Measurements from ENCODE around the gene DKK2. TPM values are rescaled to one million over a fixed set of nuclear protein-coding genes. Genes with fewer than 3 reads are reported as not detected.
A peak's percentile ranks its signal among the peaks of the same experiment; 100 is the strongest.

Gene DKK2, protein sequence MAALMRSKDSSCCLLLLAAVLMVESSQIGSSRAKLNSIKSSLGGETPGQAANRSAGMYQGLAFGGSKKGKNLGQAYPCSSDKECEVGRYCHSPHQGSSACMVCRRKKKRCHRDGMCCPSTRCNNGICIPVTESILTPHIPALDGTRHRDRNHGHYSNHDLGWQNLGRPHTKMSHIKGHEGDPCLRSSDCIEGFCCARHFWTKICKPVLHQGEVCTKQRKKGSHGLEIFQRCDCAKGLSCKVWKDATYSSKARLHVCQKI
- total RNA-seq = 0.22 TPM
- 0.19 TPM for polyA plus RNA-seq (ENCODE audit: insufficient read depth, low read depth, low replicate concordance)
- long read RNA-seq, donor 1 = 0 reads
- long read RNA-seq, donor 2 = 0 reads
- long read RNA-seq, donor 3 = 0 reads
- long read RNA-seq, donor 4, partial matches to known transcripts = 0 of 1 reads
- long read RNA-seq, donor 4, other reads (novel, unspliced or antisense) = 0 of 1 reads
- long read RNA-seq, donor 5 = 0 reads
- long read RNA-seq, donor 6, partial matches to known transcripts = 0 of 2 reads
- long read RNA-seq, donor 6, other reads (novel, unspliced or antisense) = 0 of 2 reads
- long read RNA-seq, donor 7, partial matches to known transcripts = 0 of 1 reads
- long read RNA-seq, donor 7, other reads (novel, unspliced or antisense) = 1 of 1 reads
- long read RNA-seq, donor 8 = 0 reads
- long read RNA-seq, donor 9 = 0 reads
- long read RNA-seq, donor 10 = 0 reads

DNA sequence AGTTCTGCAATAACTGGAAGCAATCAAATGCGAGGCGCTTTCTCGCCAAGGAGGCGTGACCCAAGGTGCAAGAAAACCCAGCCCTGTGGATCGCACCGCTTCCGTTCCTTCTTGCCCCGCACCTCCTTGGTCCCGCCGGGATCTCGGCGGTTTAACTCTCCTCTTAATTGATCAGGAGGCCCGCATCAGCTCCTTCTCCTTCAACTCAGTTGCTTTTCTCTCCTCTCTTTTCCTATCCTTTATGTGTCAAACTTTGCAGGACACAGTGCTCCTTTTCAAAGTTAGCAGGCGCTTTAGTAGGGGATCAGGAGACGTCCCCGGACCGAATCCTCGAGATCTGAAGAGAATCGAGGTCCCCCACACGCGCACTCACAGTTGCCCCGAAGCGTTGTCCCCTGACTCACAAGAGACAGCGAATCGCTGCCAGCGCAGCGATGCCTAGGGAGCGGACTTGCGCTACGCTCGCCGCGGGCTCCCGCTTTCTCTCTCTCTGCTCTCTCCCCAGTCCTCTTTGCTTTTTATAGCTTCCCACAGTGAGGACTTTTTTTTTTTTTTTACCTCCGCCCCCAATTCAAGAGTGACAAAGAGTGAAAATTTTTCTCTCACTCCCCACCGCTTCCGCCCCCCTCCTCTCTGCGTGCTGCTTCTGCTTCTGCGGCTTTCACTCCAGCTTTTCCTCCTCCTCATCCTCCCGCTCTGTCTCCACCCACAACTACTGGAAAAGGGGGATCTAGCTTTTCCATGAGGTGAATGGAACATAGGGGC is at the start of gene DKK2:
TSS of gene DKK2 (minus strand) at position 495 of the 765 bp plus-strand sequence. CDS start 722 bp downstream, outside the sequence.
- intact Hi-C loops (cut with DNase I) = no loop called here
- FAIRE-seq (no peak), DNase-seq (peak; percentile 15 to 68 (median 36))
- TF ChIP-seq, protein P1, sequence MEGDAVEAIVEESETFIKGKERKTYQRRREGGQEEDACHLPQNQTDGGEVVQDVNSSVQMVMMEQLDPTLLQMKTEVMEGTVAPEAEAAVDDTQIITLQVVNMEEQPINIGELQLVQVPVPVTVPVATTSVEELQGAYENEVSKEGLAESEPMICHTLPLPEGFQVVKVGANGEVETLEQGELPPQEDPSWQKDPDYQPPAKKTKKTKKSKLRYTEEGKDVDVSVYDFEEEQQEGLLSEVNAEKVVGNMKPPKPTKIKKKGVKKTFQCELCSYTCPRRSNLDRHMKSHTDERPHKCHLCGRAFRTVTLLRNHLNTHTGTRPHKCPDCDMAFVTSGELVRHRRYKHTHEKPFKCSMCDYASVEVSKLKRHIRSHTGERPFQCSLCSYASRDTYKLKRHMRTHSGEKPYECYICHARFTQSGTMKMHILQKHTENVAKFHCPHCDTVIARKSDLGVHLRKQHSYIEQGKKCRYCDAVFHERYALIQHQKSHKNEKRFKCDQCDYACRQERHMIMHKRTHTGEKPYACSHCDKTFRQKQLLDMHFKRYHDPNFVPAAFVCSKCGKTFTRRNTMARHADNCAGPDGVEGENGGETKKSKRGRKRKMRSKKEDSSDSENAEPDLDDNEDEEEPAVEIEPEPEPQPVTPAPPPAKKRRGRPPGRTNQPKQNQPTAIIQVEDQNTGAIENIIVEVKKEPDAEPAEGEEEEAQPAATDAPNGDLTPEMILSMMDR (IDR thresholded peaks at IDR 0.05; ENCODE audit: borderline replicate concordance, extremely low read depth, insufficient read depth) = no peak
- Histone ChIP-seq H3K4me3 (ENCODE audit: low read length in 3 of 3) (peak within 1 kb of the TSS; percentile 42 to 48 (median 48)), H3K9me3 (ENCODE audit: control insufficient read depth in 2 of 3, insufficient read depth in 1 of 3, low read length in 3 of 3) (no peaks in the 10 kb centered on the region), H3K4me1 (ENCODE audit: control insufficient read depth in 2 of 3, insufficient read depth in 2 of 3, low read depth in 1 of 3, low read length in 3 of 3) (peaks cover 0 to 10% (median 0%) of the 10 kb centered on the region in 3 donors), H3K27ac (ENCODE audit: low read depth in 2 of 2, low read length in 2 of 2) (no peak within 1 kb of the TSS), H3K9ac (ENCODE audit: low read length in 3 of 3) (no peak within 1 kb of the TSS), H3K27me3 (ENCODE audit: control insufficient read depth, insufficient read depth, low read length) (peaks cover 17% of the 10 kb centered on the region), H3K36me3 (ENCODE audit: control insufficient read depth in 2 of 3, insufficient read depth in 3 of 3, low read length in 3 of 3) (no peaks in the 10 kb centered on the region)

GRCh38 chr4:107077192-107077591 is 41.1 kb upstream of the DKK2 start:
- H3K36me3 ChIP-seq (ENCODE audit: control insufficient read depth in 2 of 3, insufficient read depth in 3 of 3, low read length in 3 of 3) = no peaks in the 10 kb centered on the region
- no peak for DNase-seq
- FAIRE-seq = no peak
- H3K9me3 ChIP-seq (ENCODE audit: control insufficient read depth in 2 of 3, insufficient read depth in 1 of 3, low read length in 3 of 3) = peaks cover 0 to 2% (median 0%) of the 10 kb centered on the region in 3 donors
- no peak overlapping the region for H3K27ac ChIP-seq (ENCODE audit: low read depth in 2 of 2, low read length in 2 of 2)
- H3K27me3 ChIP-seq (ENCODE audit: control insufficient read depth, insufficient read depth, low read length) = no peaks in the 10 kb centered on the region
- H3K4me1 ChIP-seq (ENCODE audit: control insufficient read depth in 2 of 3, insufficient read depth in 2 of 3, low read depth in 1 of 3, low read length in 3 of 3) = no peaks in the 10 kb centered on the region
- no peak overlapping the region for H3K4me3 ChIP-seq (ENCODE audit: low read length in 3 of 3)
- intact Hi-C loops (cut with DNase I) = no loop called here
- H3K9ac ChIP-seq (ENCODE audit: low read length in 3 of 3) = no peak overlapping the region
- TF ChIP-seq, protein P1 (IDR thresholded peaks at IDR 0.05; ENCODE audit: borderline replicate concordance, extremely low read depth, insufficient read depth) = no peak

- Histone ChIP-seq H3K9me3 (ENCODE audit: control insufficient read depth in 2 of 3, insufficient read depth in 1 of 3, low read length in 3 of 3) (no peaks in the 10 kb centered on the region), H3K9ac (ENCODE audit: low read length in 3 of 3) (no peak overlapping the region), H3K36me3 (ENCODE audit: control insufficient read depth in 2 of 3, insufficient read depth in 3 of 3, low read length in 3 of 3) (no peaks in the 10 kb centered on the region), H3K27ac (ENCODE audit: low read depth in 2 of 2, low read length in 2 of 2) (no peak overlapping the region), H3K4me3 (ENCODE audit: low read length in 3 of 3) (no peak overlapping the region), H3K27me3 (ENCODE audit: control insufficient read depth, insufficient read depth, low read length) (no peaks in the 10 kb centered on the region), H3K4me1 (ENCODE audit: control insufficient read depth in 2 of 3, insufficient read depth in 2 of 3, low read depth in 1 of 3, low read length in 3 of 3) (no peaks in the 10 kb centered on the region)
- TF ChIP-seq, protein P1 (IDR thresholded peaks at IDR 0.05; ENCODE audit: borderline replicate concordance, extremely low read depth, insufficient read depth) = no peak
- DNase-seq = peak in 1 of 5 donors; percentile 59
- no peak for FAIRE-seq
- intact Hi-C loops (cut with DNase I) = no loop called here
Measured at GRCh38 chr4:107072836-107073736, 37.0 kb upstream of the DKK2 start.
